IPS-18c (cell line): Measurements from ENCODE around the gene GNB3.
"Not testable (repeated sequence)": the region's sequence is repeated elsewhere in the genome, so short reads cannot be mapped to it uniquely, and the experiment has no call there.

Source experiments
- H3K4me3 ChIP-seq: 2 replicates; pipeline ENCODE4 v1.7.0; 2013; ENCODE audit warnings: low read depth, mild to moderate bottlenecking, low read length, moderate library complexity; ENCODE audit not compliant: insufficient read depth
- H3K9me3 ChIP-seq: one replicate; pipeline ENCODE4 v1.6.1; 2013; ENCODE audit warnings: mild to moderate bottlenecking, low read length, moderate library complexity; ENCODE audit not compliant: control insufficient read depth, insufficient read depth

Gene GNB3

DNA sequence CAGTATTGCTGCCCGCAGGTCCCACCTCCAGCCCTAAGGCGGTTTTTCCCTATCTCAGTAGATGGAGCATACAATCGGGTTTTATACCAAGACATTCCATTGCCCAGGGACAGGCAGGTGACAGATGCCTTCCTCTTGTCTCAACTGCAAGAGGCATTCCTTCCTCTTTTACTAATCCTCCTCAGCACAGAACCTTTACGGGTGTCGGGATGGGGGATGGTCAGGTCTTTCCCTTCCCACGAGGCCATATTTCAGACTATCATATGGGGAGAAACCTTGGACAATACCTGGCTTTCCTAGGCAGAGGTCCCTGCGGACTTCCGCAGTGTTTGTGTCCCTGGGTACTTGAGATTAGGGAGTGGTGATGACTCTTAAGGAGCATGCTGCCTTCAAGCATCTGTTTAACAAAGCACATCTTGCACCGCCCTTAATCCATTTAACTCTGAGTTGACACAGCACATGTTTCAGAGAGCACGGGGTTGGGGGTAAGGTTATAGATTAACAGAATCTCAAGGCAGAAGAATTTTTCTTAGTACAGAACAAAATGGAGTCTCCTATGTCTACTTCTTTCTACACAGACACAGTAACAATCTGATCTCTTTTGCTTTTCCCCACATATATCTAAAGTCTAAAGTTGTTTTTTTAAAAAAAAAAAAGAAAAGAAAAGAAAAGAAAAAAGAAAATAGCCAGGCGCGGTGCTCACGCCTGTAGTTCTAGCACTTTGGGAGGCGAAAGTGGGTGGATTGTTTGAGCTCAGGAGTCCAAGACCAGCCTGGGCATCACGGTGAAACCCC, 45.7 kb downstream of the GNB3 start:
- not testable (repeated sequence) for H3K4me3 ChIP-seq, H3K9me3 ChIP-seq

DNA sequence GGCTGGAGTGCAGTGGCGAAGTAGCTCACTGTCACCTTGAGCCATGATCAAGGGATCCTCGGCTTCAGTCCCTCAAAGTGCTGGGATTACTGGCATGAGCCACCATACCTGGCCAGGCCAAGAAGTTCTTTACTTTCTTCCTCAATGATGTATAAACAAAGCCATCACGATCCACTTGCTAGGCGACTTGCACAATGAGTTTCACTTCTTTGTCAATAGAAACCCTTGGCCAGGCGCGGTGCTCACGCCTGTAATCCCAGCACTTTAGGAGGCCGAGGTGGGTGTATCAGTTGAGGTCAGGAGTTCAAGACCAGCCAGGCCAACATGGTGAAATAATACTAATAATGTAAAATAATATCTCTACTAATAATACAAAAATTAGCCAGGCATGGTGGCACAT, 46.7 kb downstream of the GNB3 start:
- no peak overlapping the region for H3K4me3 ChIP-seq
- no peaks in the 10 kb centered on the region for H3K9me3 ChIP-seq

DNA sequence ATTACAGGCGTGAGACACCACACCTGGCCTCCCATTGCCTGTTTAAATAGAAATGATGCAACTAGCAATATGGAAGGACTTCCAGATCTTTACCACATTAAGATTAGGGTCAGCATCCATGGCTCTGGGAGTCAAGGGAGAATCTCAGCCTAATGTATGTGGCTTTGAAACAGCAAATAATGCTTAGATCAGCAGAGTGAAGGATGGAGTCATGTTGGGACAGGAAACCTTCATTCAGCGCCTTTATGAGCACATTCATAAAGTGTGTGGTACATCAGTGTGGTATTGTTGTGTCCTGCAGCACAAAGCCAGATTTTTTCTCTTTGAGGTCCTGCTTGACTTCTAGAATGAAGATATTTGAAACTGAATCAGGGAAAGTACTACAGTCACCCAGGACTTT, 47.6 kb downstream of the GNB3 start:
- H3K4me3 ChIP-seq: no peak overlapping the region
- no peaks in the 10 kb centered on the region for H3K9me3 ChIP-seq

DNA sequence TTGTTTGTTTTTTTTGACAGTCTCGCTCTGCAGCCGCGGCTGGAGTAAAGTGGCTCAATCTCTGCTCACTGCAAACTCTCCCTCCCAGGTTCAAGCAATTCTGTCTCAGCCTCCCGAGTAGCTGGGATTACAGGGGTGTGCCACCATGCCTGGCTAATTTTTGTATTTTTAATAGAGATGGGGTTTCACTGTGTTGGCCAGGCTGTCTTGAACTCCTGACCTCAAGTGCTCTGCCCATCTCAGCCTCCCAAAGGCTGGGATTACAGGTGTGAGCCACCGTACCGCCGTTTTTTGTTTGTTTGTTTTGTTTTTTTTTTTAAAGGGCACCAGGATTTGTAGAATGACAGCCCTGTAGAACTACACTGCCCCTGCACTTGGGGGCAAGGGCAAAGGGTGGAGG, 48.1 kb downstream of the GNB3 start:
- not testable (repeated sequence) for H3K9me3 ChIP-seq, H3K4me3 ChIP-seq

DNA sequence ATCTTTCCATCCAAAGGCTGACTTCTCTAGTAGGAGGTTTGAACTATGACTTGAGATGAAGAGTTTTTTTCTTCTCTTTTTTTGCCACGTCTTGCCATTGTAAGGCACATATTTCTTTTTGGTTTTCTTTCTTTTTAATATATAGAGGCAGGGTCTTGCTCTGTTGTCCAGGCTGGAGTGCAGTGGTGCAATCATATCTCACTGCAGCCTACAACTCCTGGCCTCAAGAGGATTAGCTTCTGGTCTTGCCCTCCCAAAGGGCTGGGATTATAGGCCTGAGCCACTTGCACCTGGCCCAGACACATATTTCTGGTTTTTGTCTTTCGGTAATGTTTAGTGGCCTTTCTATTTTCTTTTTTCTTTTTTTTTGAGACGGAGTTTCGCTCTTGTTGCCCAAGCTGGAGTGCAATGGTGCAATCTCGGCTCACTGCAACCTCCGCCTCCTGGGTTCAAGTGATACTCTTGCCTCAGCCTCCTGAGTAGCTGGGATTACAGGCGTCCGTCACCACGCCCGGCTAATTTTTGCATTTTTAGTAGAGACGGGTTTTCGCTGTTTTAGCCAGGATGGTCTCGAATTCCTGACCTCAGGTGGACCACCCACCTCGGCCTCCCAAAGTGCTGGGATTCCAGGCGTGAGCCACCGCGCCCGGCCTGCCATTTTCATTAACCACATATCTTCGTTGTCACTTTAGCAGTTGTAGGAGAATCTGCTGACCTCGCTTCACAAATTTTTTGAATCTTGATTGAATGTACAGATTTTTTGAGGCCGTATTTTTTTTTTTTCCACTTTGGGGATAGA, 49.2 kb downstream of the GNB3 start:
- not testable (repeated sequence) for H3K4me3 ChIP-seq, H3K9me3 ChIP-seq

DNA sequence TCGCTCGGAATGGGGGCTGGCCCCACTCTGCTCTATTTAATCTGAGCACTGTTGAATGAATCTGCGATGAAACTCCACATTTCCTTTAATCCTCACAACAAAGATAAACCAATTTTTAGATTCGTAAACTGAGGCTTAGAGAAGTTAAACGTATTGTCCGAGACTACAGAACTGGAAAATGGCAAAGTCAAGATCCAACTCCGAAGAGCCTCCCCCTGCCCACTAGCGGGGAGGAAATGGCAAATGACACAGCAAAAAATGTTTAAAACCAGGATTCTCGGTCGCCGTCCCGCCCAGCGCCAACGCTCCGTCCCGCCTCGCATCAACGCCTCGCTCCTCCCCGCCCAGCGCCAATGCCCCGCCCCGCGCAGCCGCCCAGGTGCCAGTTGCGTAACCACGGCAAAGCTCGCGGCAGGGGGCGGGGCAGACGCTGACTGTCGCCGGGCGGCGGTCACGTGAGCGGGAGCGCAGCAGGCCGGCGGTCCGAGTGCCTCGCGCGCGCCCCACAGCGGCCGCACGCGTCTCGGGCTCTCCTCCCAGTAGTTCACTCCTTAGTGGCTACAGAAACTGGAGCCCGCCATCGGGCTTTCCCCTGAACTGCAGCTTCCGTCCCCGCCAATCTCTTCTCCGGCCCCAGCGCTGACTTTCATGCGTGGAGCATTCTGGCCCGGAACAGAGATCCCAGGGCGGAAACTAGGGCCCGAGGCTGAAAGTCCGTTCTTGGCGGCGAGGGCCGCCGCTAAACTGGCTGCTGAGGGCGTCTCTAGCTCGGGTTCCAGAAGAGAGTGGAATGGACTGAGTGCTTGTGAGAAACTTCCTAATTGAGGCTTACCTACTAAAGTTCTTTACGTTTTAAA, 50.3 kb downstream of the GNB3 start:
- Histone ChIP-seq H3K9me3 (no peaks in the 10 kb centered on the region), H3K4me3 (peak overlapping the region; percentile 69)

DNA sequence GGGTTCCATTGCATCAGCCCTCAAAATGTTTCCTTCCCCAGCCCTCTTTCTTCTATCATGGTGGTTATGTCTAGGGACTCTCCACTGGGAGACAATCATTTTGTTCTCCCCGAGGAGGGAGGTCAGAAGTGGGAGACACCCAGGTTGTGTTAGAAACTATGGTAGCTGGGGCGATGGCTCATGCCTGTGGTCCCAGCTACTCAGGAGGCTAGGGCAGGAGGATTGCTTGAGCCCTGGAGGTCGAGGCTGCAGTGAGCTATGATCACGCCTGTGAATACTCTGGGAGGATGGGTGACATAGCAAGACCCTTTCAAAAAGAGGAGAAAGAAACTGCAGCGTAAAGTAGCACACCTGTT, 50.9 kb downstream of the GNB3 start:
- no peaks in the 10 kb centered on the region for H3K9me3 ChIP-seq
- H3K4me3 ChIP-seq: peak overlapping the region; percentile 69

DNA sequence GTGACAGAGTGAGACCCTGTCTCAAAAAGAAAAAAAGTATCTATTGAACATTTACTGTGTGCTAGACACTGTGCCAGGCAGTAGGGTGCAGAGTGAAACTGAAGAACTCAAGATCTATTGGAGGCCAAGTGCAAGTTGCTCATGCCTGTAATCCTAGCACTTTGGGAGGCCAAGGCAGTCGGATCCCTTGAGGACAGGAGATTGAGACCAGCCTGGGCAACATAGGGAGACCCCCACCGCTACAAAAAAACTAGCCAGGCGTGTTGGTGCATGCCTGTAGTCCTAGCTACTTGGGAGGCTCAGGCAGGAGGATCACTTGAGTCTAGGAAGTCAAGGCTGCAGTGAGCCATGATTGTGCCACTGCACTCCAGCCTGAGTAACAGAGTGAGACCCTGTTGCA, 52.0 kb downstream of the GNB3 start:
- not testable (repeated sequence) for H3K9me3 ChIP-seq

DNA sequence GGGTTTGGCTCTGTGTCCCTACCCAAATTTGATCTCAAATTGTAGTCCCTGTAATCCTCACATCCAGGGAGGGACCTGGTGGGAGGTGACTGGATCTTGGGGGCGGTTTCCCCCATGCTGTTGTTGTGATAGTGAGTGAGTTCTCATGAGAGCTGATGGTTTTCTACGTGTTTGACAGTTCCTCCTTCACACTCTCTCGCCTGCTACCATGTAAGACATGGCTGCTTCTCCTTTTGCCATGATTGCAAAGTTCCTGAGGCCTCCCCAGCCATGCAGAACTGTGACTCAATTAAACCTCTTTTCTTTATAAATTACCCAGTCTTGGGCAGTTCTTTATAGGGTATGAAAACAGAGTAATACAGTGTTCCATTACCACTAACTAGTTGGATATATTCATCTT, 53.6 kb downstream of the GNB3 start:
- H3K4me3 ChIP-seq: no peak overlapping the region
- no peaks in the 10 kb centered on the region for H3K9me3 ChIP-seq

More for the DNA sequence above, 52.0 kb downstream of the GNB3 start:
- not testable (repeated sequence) for H3K4me3 ChIP-seq
